Stomach (tissue), 4 donors: ENCODE results near the gene AKNA.

ENCODE experiments used
- CTCF ChIP-seq, 7 experiments: fragments of 450-650 bp in 4 of 7; fragments of 200-600 bp in 3 of 7; sonication (generic) in 3 of 7; IDR thresholded peaks; one replicate each; pipeline ENCODE4 v1.5.1; 2016 to 2019; ENCODE audit warnings: antibody characterized with exemption in 7 of 7, control low read depth in 2 of 7, mild to moderate bottlenecking in 1 of 7
- EP300 ChIP-seq: sonication (generic); formaldehyde crosslinking; IDR thresholded peaks from one replicate; pipeline ENCODE4 v1.6.1; 2017; ENCODE audit warnings: antibody characterized with exemption

GRCh38 chr9:114423181-114423580 is 35.4 kb upstream of the AKNA start:
- TF ChIP-seq CTCF (IDR thresholded peaks at IDR 0.05) = no peak
- TF ChIP-seq EP300 = no peak
